ENCODE data around the gene TRMT10B. TPM values are rescaled to one million over a fixed set of nuclear protein-coding genes. Genes with fewer than 3 reads are reported as not detected.

TRMT10B gene
- total and polyA plus RNA-seq, 12 donors = 2.6 to 6.5 (median 3.6) TPM

DNA sequence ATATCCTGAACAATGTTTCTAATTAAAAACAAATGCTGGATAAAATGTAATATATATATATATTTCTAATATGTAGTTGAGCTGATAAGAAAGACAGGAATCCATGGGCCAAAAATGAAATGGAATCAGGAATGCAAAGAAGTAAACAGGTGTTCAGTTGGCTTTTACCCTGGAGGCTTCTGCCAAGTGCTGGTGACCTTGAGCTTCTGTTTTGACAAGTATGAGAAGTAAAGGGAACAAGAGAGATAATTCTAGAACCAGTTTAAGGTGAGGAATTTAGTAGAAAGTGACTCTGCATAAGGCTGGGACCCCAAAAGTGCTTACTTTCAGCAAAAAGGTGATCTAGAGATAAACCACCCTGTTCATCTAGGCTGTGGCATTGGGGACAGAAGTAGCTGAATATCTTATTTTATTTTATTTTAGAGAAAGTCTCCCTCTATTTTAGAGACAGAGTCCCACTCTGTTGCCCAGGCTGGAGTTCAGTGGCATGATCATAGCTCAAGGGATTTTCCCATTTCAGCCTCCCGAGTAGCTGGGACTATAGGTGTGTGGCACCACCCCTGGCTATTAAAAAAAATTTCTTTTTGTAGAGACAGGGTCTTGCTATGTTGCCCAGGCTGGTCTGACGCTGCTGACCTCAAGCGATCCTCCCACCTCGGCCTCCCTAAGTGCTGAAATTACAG, 74.0 kb downstream of the TRMT10B start:
- 96% methylated on average over 4 of the region's 4 CpGs for WGBS, 2 donors
- intact Hi-C loops (cut with DNase I) = no loop called here
- peaks cover 0 to 3% (median 0%) of the 10 kb centered on the region in 9 donors for H3K4me1 ChIP-seq
- TF ChIP-seq CTCF (IDR thresholded peaks at IDR 0.05) = no peak
- no peak overlapping the region for H3K27ac ChIP-seq
- no peaks in the 10 kb centered on the region for H3K9me3 ChIP-seq
- DNase-seq (no peak), ATAC-seq (no peak)
- no peaks in the 10 kb centered on the region for H3K27me3 ChIP-seq
- peaks cover 0 to 90% (median 9%) of the 10 kb centered on the region in 9 donors for H3K36me3 ChIP-seq
- H3K4me3 ChIP-seq = no peak overlapping the region

Other genes starting within 250 kb of the TRMT10B start
- 1 to 10 TPM; 4.8 to 7.4 (median 5.9) TPM for gene FBXO10, start 177.4 kb upstream of the TRMT10B start, total RNA-seq
- 1 to 10 TPM; 2.3 to 3.3 TPM for gene FBXO10, start 177.4 kb upstream of the TRMT10B start, polyA plus RNA-seq
- gene TOMM5, start 161.2 kb upstream of the TRMT10B start, total RNA-seq = 10 to 100 TPM; 45.7 to 62.9 (median 52.1) TPM
- 100 to 1,000 TPM in 1 of 2 donors, 10 to 100 TPM in 1; 74.1 to 145 TPM for gene TOMM5, start 161.2 kb upstream of the TRMT10B start, polyA plus RNA-seq
- 1 to 10 TPM in 3 of 10 donors, under 1 TPM in 7; 0.38 to 1.7 (median 0.67) TPM for gene FRMPD1, start 102.9 kb upstream of the TRMT10B start, total RNA-seq
- gene FRMPD1, start 102.9 kb upstream of the TRMT10B start, polyA plus RNA-seq = under 1 TPM; 0.03 to 0.22 TPM
- 10 to 100 TPM in 9 of 10 donors, 1 to 10 TPM in 1; 7.5 to 15.2 (median 12.8) TPM for gene EXOSC3, start 31.3 kb downstream of the TRMT10B start, total RNA-seq
- 10 to 100 TPM in 1 of 2 donors, 1 to 10 TPM in 1; 7.3 to 20.2 TPM for gene EXOSC3, start 31.3 kb downstream of the TRMT10B start, polyA plus RNA-seq
- gene DCAF10, start 47.0 kb downstream of the TRMT10B start, total RNA-seq = 10 to 100 TPM; 16.1 to 23.4 (median 19.6) TPM
- 1 to 10 TPM; 5.6 to 9.1 TPM for gene DCAF10, start 47.0 kb downstream of the TRMT10B start, polyA plus RNA-seq
- gene SLC25A51, start 150.3 kb downstream of the TRMT10B start, total RNA-seq = 10 to 100 TPM; 16.3 to 26.5 (median 21.3) TPM
- 1 to 10 TPM; 7.0 to 9.5 TPM for gene SLC25A51, start 150.3 kb downstream of the TRMT10B start, polyA plus RNA-seq